OCI-LY7 (cell line): Measurements from ENCODE around the gene NRAP.

ENCODE experiments used
- EZH2phosphoT487 ChIP-seq: fragments of 200-600 bp; sonication (generic); IDR thresholded peaks from 2 replicates; pipeline ENCODE4 v1.6.1; 2018; ENCODE audit warnings: low read depth, borderline replicate concordance, mild to moderate bottlenecking, mixed run types, antibody characterized with exemption, low read length, moderate library complexity, mixed read lengths
- TF ChIP-seq, protein P1 (sequence below): fragments of 200-600 bp; sonication (generic); conservative IDR thresholded peaks from 2 replicates; pipeline ENCODE4 v1.5.1; 2014; ENCODE audit warnings: mild to moderate bottlenecking, antibody characterized with exemption, low read length, moderate library complexity, mixed read lengths

DNA sequence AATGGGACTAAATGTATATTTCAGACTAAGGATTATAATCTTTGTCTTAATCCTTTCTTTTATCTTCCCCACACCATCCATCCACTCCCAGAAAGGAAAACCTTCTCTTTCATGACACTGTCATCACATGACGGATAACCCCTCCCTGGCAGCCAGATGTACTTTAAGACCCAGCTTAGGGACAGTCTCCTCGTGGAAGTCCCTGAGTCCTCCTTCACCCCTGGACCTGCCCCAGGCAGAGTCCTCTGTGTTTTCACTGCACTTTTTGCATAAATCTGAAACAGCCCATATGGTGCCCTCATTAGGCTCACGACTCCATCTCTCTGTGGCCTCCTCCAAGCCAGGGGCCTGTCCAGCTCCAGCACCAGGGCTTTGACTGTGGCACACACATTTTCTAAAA lies 16.0 kb downstream of the NRAP start:
- TF ChIP-seq, protein P1, sequence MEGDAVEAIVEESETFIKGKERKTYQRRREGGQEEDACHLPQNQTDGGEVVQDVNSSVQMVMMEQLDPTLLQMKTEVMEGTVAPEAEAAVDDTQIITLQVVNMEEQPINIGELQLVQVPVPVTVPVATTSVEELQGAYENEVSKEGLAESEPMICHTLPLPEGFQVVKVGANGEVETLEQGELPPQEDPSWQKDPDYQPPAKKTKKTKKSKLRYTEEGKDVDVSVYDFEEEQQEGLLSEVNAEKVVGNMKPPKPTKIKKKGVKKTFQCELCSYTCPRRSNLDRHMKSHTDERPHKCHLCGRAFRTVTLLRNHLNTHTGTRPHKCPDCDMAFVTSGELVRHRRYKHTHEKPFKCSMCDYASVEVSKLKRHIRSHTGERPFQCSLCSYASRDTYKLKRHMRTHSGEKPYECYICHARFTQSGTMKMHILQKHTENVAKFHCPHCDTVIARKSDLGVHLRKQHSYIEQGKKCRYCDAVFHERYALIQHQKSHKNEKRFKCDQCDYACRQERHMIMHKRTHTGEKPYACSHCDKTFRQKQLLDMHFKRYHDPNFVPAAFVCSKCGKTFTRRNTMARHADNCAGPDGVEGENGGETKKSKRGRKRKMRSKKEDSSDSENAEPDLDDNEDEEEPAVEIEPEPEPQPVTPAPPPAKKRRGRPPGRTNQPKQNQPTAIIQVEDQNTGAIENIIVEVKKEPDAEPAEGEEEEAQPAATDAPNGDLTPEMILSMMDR, result no peak
- TF ChIP-seq EZH2phosphoT487, result no peak
